GM12878 (cell line): Measurements from ENCODE around the gene ALG3. TPM values are rescaled to one million over a fixed set of nuclear protein-coding genes. Genes with fewer than 3 reads are reported as not detected.
A peak's percentile ranks its signal among the peaks of the same experiment; 100 is the strongest.

Source experiments
- ATAC-seq: fragments of 200-7000 bp; cut with Tn5 transposase; 3 replicates; pipeline ENCODE4 v1.9.1; 2020; ENCODE audit warnings: mild to moderate bottlenecking, moderate library complexity
- BruUV-seq: library from RNA; stranded (reverse); fragments of 400-500 nt; replicated peaks from 2 replicates; lab custom pipeline; 2021; lab: Mats Ljungman, UMichigan
- CTCF ChIA-PET: fragments of 300-600 bp; sonication (Branson Sonifier 250); formaldehyde crosslinking; extraction: SDS; loops from one replicate; lab custom pipeline; 2021; ENCODE audit warnings: inconsistent platforms; lab: Yijun Ruan, JAX
- POLR2A ChIA-PET: fragments of 350-600 bp; formaldehyde crosslinking; extraction: SDS; loops from one replicate; lab custom pipeline; 2021; ENCODE audit warnings: inconsistent platforms; lab: Charles Lee
- RAD21 ChIA-PET: fragments of 300-600 bp; sonication (Branson Sonifier 250); formaldehyde crosslinking; loops from one replicate; lab custom pipeline; 2023; ENCODE audit warnings: antibody characterized with exemption; ENCODE audit not compliant: unreplicated experiment; lab: Charles Lee
- SMC1A ChIA-PET: fragments of 300-600 bp; sonication (Branson Sonifier 250); formaldehyde crosslinking; loops from one replicate; lab custom pipeline; 2023; ENCODE audit not compliant: unreplicated experiment, uncharacterized antibody; lab: Charles Lee
- DNase-seq: peaks from one replicate; pipeline ENCODE4 v3.0.0-alpha.2; 2011; ENCODE audit warnings: low read depth, low spot score
- FAIRE-seq: peaks from 3 replicates; lab custom pipeline; 2011; peaks lifted over from hg19 to GRCh38; lab: Jason Lieb, UNC
- H2AFZ ChIP-seq: 2 replicates; pipeline ENCODE4 v1.6.0; 2011; ENCODE audit warnings: low read depth, low read length, control low read depth; ENCODE audit not compliant: control insufficient read depth
- H3K27ac ChIP-seq: 2 replicates; pipeline ENCODE4 v1.5.1; 2011; ENCODE audit warnings: control low read depth; ENCODE audit not compliant: control insufficient read depth, insufficient read depth
- H3K27me3 ChIP-seq, 2 experiments: replicated peaks in 1 of 2; 2 replicates each; pipeline versions ENCODE4 v1.6.0 to v1.6.1; 2011; ENCODE audit warnings: low read length in 1 of 2; ENCODE audit not compliant: control insufficient read depth in 2 of 2, insufficient read depth in 2 of 2
- H3K36me3 ChIP-seq, 2 experiments: 2 replicates each; pipeline ENCODE4 v1.5.1; 2011; ENCODE audit warnings: low read length in 1 of 2; ENCODE audit not compliant: control insufficient read depth in 2 of 2, insufficient read depth in 2 of 2
- H3K4me1 ChIP-seq: 2 replicates; pipeline ENCODE4 v1.6.1; 2011; ENCODE audit warnings: mild to moderate bottlenecking, low read length, moderate library complexity, mixed read lengths; ENCODE audit not compliant: control insufficient read depth, insufficient read depth
- H3K4me2 ChIP-seq: 2 replicates; pipeline ENCODE4 v1.6.0; 2011; ENCODE audit warnings: control low read depth; ENCODE audit not compliant: control insufficient read depth, insufficient read depth
- H3K4me3 ChIP-seq: fragments of 200-600 bp; sonication (generic); 2 replicates; pipeline ENCODE4 v1.5.1; 2016
- H3K79me2 ChIP-seq: 2 replicates; pipeline ENCODE4 v1.6.0; 2011; ENCODE audit warnings: low read length; ENCODE audit not compliant: control insufficient read depth, insufficient read depth
- H3K9ac ChIP-seq: 2 replicates; pipeline ENCODE4 v1.8.0; 2011; ENCODE audit warnings: low read length, control low read depth, mixed read lengths; ENCODE audit not compliant: control insufficient read depth, insufficient read depth
- H3K9me3 ChIP-seq: replicated peaks from 3 replicates; pipeline ENCODE4 v1.5.1; 2011; ENCODE audit warnings: mild to moderate bottlenecking, low read length; ENCODE audit not compliant: control insufficient read depth, insufficient read depth
- H4K20me1 ChIP-seq: 2 replicates; pipeline ENCODE4 v1.6.0; 2011; ENCODE audit not compliant: control insufficient read depth, insufficient read depth
- ASH2L ChIP-seq: fragments of 300-600, 200-600 bp; sonication (generic); IDR thresholded peaks from 2 replicates; pipeline ENCODE4 v1.6.1; 2017; ENCODE audit warnings: low read depth, mild to moderate bottlenecking, borderline replicate concordance
- ATF7 ChIP-seq: fragments of 450-650 bp; IDR thresholded peaks from 2 replicates; pipeline ENCODE4 v1.6.1; 2016; ENCODE audit warnings: low read depth, mild to moderate bottlenecking
- BCL11A ChIP-seq: IDR thresholded peaks from 2 replicates; pipeline ENCODE4 v1.6.1; 2011; ENCODE audit warnings: low read depth, low read length
- BHLHE40 ChIP-seq, 2 experiments: fragments of 450-650 bp in 1 of 2; IDR thresholded peaks; 2 replicates each; pipeline ENCODE4 v1.6.1; 2011 to 2017; ENCODE audit warnings: low read depth in 2 of 2, borderline replicate concordance in 1 of 2, improper control_type of control experiment in 1 of 2, low read length in 1 of 2, mild to moderate bottlenecking in 1 of 2
- ELK1 ChIP-seq: IDR thresholded peaks from 2 replicates; pipeline ENCODE4 v1.6.1; 2012; ENCODE audit warnings: low read depth, low read length, improper control_type of control experiment
- FOXK2 ChIP-seq: fragments of 450-650 bp; IDR thresholded peaks from 2 replicates; pipeline ENCODE4 v1.6.1; 2017; ENCODE audit warnings: mild to moderate bottlenecking, moderate library complexity
- GABPA ChIP-seq: IDR thresholded peaks from 2 replicates; pipeline ENCODE4 v1.6.1; 2014; ENCODE audit warnings: antibody characterized with exemption, low read depth, mild to moderate bottlenecking, inconsistent platforms
- GATAD2B ChIP-seq: fragments of 450-650 bp; conservative IDR thresholded peaks from 2 replicates; pipeline ENCODE4 v1.6.1; 2017; ENCODE audit warnings: low read depth, mild to moderate bottlenecking, moderate library complexity
- HCFC1 ChIP-seq: fragments of 150-350 bp; IDR thresholded peaks from 2 replicates; pipeline ENCODE4 v1.6.1; 2014; ENCODE audit warnings: low read length
- HDAC2 ChIP-seq: fragments of 200-600 bp; sonication (generic); IDR thresholded peaks from 2 replicates; pipeline ENCODE4 v1.6.1; 2017
- LARP7 ChIP-seq: fragments of 450-650 bp; IDR thresholded peaks from 2 replicates; pipeline ENCODE4 v1.6.1; 2017; ENCODE audit warnings: mild to moderate bottlenecking
- MXI1 ChIP-seq: fragments of 150-350 bp; IDR thresholded peaks from 2 replicates; pipeline ENCODE4 v1.6.1; 2011; ENCODE audit warnings: low read depth, mild to moderate bottlenecking, inconsistent platforms, low read length, improper control_type of control experiment
- NFYB ChIP-seq: IDR thresholded peaks from 2 replicates; pipeline ENCODE4 v1.6.1; 2011; ENCODE audit warnings: low read depth, mild to moderate bottlenecking, low read length, improper control_type of control experiment, moderate library complexity; ENCODE audit not compliant: insufficient read depth
- PML ChIP-seq: IDR thresholded peaks from 2 replicates; pipeline ENCODE4 v1.6.1; 2012; ENCODE audit warnings: low read length, inconsistent platforms
- SKIL ChIP-seq: fragments of 450-650 bp; IDR thresholded peaks from 2 replicates; pipeline ENCODE4 v1.6.1; 2017; ENCODE audit warnings: mild to moderate bottlenecking, low read depth, inconsistent platforms; ENCODE audit not compliant: poor library complexity, severe bottlenecking
- SP1 ChIP-seq: IDR thresholded peaks from one replicate; pipeline ENCODE4 v1.6.1; 2011; ENCODE audit warnings: low read depth, low read length
- SPI1 ChIP-seq: IDR thresholded peaks from 2 replicates; pipeline ENCODE4 v1.6.1; 2011; ENCODE audit warnings: low read depth, mild to moderate bottlenecking, low read length, moderate library complexity, borderline replicate concordance; ENCODE audit not compliant: insufficient read depth
- SREBF1 ChIP-seq: IDR thresholded peaks from 2 replicates; pipeline ENCODE4 v1.6.1; 2012; ENCODE audit warnings: mild to moderate bottlenecking, low read length
- SRF ChIP-seq, 2 experiments: IDR thresholded peaks; 2 replicates each; pipeline ENCODE4 v1.6.1; 2011; ENCODE audit warnings: low read depth in 2 of 2, low read length in 2 of 2, mild to moderate bottlenecking in 1 of 2, moderate library complexity in 1 of 2
- TARDBP ChIP-seq: IDR thresholded peaks from 2 replicates; pipeline ENCODE4 v1.6.1; 2016; ENCODE audit warnings: borderline replicate concordance
- TCF3 ChIP-seq: IDR thresholded peaks from 2 replicates; pipeline ENCODE4 v1.6.1; 2012; ENCODE audit warnings: low read depth, mild to moderate bottlenecking, low read length, borderline replicate concordance; ENCODE audit not compliant: insufficient read depth
- WGBS: methylation state at CpG from one replicate; pipeline ENCODE4 v1.1.6; 2016; ENCODE audit warnings: low lambda C conversion rate; ENCODE audit not compliant: insufficient replicate concordance, insufficient coverage; ENCODE audit errors: missing lambda C conversion rate; 5-methylcytosine and 5-hydroxymethylcytosine counted together
- in situ Hi-C: fragments of 300-500 bp; cut with MboI; formaldehyde crosslinking; loops from 9 replicates; pipeline ENCODE4 v1.14.3; 2018; ENCODE audit warnings: mixed read lengths
- intact Hi-C: fragments of 100-400 bp; cut with micrococcal nuclease; formaldehyde crosslinking; loops from one replicate; pipeline ENCODE4 v1.14.2; 2022; ENCODE audit not compliant: unreplicated experiment
- polyA plus RNA-seq, 11 experiments: library from polyadenylated mRNA; depleted of rRNA in 4 of 11; unstranded in 6 of 11; stranded (reverse) in 5 of 11; fragments of >200 nt; fragmentation: Nextera tagmentation in 4 of 11; fragmentation: Illumina TruSeq in 1 of 11; extraction: Ambion mirVana in 4 of 11; extraction: Trizol in 1 of 11; gene quantifications; 1 replicate in 1 of 11; 2 replicates in 10 of 11; pipeline versions ENCODE4 v1.2.1 to v1.2.3, GENCODE V29; 2011 to 2016; ENCODE audit warnings: inconsistent platforms in 2 of 11, missing spikeins in 2 of 11, low read depth in 1 of 11
- total RNA-seq, 4 experiments: library from RNA; depleted of rRNA in 3 of 4; stranded (reverse); fragments of >200 nt in 3 of 4; fragmentation: Illumina TruSeq in 1 of 4; extraction: Trizol in 1 of 4; gene quantifications; 2 replicates each; pipeline versions ENCODE4 v1.2.1 to v1.2.3, GENCODE V29; 2013 to 2021

The ALG3 gene
- total and polyA plus RNA-seq, 10 of the 15 experiments (the other 5 are each of a cell fraction or from before 2014, with no cell fraction given): 13.6 to 84.7 (median 39.4) TPM

- under 1% methylated on average over 54 of the region's 54 CpGs for WGBS
- Histone ChIP-seq H3K9me3 (no peaks in the 10 kb centered on the region), H3K9ac (peak within 1 kb of the TSS; percentile 98), H3K36me3 (peaks cover 2 to 6% of the 10 kb centered on the region in 2 experiments; a peak in 3 of 4 replicates), H3K27me3 (no peaks in the 10 kb centered on the region), H3K4me2 (peak within 1 kb of the TSS; percentile 100), H3K4me1 (no peaks in the 10 kb centered on the region), H2AFZ (peak within 1 kb of the TSS; percentile 99), H3K4me3 (peak within 1 kb of the TSS; percentile 82), H4K20me1 (no peaks in the 10 kb centered on the region), H3K27ac (peak within 1 kb of the TSS; percentile 91), H3K79me2 (peaks cover 17% of the 10 kb centered on the region)
- ChIA-PET CTCF (interaction anchor here (0.7 to 7.1 kb wide), 21 partner anchors 9 to 669 kb away, joined by 3 to 69 read pairs (median 4); partner anchors contain the start of genes PARL and VWA5B2), SMC1A (interaction anchor here (0.6 to 1.2 kb wide), 7 partner anchors 20 to 354 kb away, joined by 3 to 6 read pairs (median 3); partner anchors contain the start of gene VWA5B2), RAD21 (interaction anchor here (1.0 to 1.2 kb wide), 5 partner anchors 22 to 365 kb away, joined by 3 to 17 read pairs (median 6); partner anchors contain the start of genes ABCC5, ABCF3 and PARL), POLR2A (no interaction called here)
- TSS peak; percentile 71 for BruUV-seq
- in situ Hi-C loops (loop anchor here (5.0 kb wide), 1 partner anchor 362 kb away; no protein-coding TSS in a partner anchor), intact Hi-C loops (loop anchor here (1.0 to 10.0 kb wide), 5 partner anchors 48 to 354 kb away; partner anchors contain the start of genes ABCC5, ABCF3, EIF2B5 and PSMD2)
- peak; percentile 95 for FAIRE-seq
- peak; percentile 87 for DNase-seq
- ATAC-seq: peak; percentile 96
- no peak for TF ChIP-seq TARDBP
- TF ChIP-seq ATF7: 0 out of 2 replicates have a peak, but pooled peaks have one; percentile 12
- peak; percentile 100 for TF ChIP-seq MXI1
- peak; percentile 89 for TF ChIP-seq GABPA
- TF ChIP-seq SP1: peak; percentile 77
- TF ChIP-seq ASH2L: no peak
- peak; percentile 59; the same call in 1 of the 2 replicates for TF ChIP-seq NFYB
- no peak for TF ChIP-seq SPI1
- TF ChIP-seq ELK1: peak; percentile 16; the same call in 1 of the 2 replicates
- peak; percentile 52 for TF ChIP-seq GATAD2B
- no peak for TF ChIP-seq SKIL
- TF ChIP-seq HCFC1: peak; percentile 62
- TF ChIP-seq LARP7: peak; percentile 17; the same call in 1 of the 2 replicates
- TF ChIP-seq FOXK2: peak; percentile 87
- peak; percentile 63 to 70; a peak in 3 of 4 replicates for TF ChIP-seq BHLHE40 (IDR thresholded peaks at IDR 0.05; ENCODE audit: borderline replicate concordance in 1 of 2, low read depth in 2 of 2, low read length in 1 of 2)
- no peak for TF ChIP-seq BCL11A
- 0 out of 2 replicates have a peak, but pooled peaks have one; percentile 22 for TF ChIP-seq TCF3
- TF ChIP-seq HDAC2: no peak
- no peak for TF ChIP-seq SREBF1
- TF ChIP-seq PML: 0 out of 2 replicates have a peak, but pooled peaks have one; percentile 0
- TF ChIP-seq SRF (IDR thresholded peaks at IDR 0.05; ENCODE audit: low read depth in 2 of 2, low read length in 2 of 2): 0 out of 4 replicates have a peak, but pooled peaks of 1 of the 2 experiments have one; percentile 33
Observed at GRCh38 chr3:184249412-184250166, 827 bp upstream of the ALG3 start, which contains the start of gene EEF1AKMT4. TSS of gene EEF1AKMT4 (plus strand) at chr3:184249672. CDS start at chr3:184249695, 23 bp downstream.
